Islet precursor cell (in vitro differentiated cells): ENCODE results near the gene RBM7.

Experiments
- DNase-seq: peaks from one replicate; pipeline ENCODE4 v3.0.0-alpha.2; 2018

RBM7 gene

DNA sequence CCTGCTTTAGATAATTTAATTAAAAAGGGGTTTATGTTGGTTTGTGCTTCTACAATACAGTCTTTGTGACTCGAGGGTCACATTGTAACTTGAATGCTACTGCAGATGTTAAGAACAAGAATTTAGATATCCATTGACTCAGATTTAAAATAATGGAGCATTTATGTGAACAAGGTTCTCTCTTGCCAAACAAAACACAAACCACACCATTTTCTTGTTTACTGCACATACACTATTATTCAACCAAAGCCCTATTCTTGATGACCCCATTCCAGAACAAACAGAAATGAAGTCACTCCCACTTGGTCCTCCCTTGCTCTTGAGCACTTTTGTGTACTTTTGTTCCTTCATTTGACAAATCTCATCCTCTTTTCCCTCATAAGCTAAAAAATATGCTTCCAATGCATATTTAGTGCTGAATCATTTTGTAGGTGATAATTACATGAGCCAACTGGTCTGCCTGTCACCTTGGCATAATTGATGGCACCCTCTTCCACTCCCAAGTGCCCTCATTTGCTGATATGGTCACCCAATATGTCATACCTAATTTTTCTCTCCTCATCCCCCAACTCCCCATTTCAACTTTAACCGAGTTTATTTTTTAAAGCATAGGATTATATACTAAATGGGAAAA is 3.0 kb upstream of the RBM7 start:
- DNase-seq = no peak

DNA sequence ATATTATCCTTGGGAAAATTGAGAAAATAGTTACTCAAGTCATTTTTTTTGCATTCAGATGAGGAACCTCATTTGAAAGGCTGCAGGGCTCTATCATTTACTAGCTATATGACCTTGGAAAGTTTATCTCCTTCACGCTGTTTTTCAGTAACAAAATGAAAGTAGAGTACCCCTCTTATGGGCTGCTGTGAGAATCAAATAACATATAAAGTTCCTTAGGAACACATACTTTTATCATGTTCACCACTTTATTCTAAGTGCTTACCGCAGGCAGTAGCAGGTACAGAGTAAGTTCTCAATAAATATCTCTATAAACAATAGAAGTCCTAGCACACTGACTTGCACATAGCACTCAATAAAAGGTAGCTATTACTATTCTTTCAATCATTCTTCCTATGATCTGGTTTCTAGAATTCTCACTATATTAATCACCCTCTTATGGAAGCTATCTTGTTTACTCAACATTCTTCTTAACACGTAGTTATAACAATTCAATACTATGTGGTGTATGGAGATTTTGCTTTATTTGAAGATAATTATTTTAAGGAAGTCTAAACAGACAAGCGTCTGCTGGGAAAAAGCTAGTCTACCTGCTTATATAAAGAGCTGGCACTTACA is 2.1 kb upstream of the RBM7 start:
- no peak for DNase-seq

DNA sequence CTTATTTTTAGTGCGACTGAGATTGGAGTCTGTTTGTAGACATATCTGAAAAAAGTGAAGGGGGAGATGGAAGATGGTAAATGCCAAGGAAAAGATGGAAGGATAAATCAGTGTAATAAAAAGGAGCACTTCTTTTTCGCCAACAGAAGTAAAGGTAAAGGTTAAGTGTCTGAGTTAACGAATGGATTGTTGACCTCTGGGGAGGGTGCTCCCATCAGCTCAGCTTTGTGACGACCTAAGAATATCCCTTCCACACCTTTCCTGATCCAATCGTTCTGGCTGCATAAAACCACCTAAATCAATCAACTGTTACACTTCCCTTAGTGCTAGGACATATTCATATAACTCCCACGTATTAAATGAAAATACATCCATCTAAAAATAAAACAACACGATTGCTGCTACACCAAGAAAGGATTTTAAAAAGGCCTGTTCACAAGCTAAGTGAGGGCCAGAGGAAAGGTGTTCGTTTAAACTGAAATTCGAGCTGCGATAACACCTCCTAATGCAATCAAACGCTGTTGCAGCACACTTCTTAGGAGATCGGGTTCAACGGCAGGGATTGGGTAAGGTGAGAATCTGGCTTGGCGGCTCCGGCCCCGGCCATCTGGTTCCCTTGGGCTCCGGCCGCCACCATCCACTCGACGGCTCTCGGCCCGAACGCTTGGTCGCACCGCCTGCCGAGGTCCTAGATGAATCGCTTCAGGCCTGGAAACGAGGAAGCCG is 813 bp upstream of the RBM7 start:
- DNase-seq = no peak

DNA sequence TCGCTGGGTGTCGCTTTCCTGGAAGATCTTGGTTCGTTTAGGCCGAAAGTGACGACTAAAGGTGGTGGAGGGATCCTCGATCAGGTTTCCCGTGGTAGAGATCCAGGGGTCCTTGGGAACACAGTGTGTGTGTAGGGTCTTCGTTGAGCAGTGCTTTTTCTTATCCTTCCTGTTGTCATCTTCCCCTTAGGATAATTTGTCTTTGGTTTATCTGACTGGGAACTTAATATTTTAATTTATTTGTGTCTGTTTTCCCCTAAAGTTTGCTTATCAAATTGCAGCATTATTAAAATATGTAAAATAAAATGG is 403 bp downstream of the RBM7 start:
- no peak for DNase-seq

DNA sequence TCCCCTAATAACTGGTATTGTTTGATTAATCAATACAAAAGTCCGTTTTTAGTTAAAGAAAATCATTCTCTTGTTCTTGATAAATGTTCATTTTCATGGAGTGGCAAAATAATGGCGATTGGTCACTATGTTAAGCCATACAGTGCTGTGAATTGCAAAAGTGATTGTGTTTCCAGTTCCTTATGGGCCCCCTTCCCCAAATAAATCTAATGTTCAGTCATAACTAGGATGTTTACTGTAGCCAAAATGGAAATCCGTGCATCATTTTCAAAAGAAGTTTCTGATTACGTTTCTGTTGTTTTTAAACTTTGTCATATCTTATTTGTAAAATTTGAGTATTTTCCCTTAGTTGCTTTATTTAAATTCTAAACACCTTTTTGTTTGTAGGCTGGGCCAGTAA is 845 bp downstream of the RBM7 start:
- DNase-seq = no peak

DNA sequence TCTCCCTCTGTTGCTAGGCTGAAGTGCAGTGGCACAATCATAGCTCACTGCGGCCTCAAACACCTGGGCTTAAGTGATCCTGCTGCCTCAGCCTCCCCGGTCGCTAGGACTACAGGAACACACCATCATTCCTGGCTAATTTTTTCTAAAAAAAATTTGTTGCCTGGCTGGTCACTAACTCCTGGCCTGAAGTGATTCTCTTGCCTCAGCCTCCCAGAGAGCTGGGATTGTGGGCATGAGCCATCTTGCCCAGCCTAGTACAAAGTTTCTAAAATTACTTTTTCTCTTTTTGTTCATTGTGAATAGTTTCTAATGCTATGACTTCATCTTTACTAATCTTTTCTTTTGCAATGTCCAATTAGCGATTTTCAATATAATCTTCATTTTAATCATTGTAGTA is 12.5 kb downstream of the RBM7 start:
- DNase-seq = no peak

DNA sequence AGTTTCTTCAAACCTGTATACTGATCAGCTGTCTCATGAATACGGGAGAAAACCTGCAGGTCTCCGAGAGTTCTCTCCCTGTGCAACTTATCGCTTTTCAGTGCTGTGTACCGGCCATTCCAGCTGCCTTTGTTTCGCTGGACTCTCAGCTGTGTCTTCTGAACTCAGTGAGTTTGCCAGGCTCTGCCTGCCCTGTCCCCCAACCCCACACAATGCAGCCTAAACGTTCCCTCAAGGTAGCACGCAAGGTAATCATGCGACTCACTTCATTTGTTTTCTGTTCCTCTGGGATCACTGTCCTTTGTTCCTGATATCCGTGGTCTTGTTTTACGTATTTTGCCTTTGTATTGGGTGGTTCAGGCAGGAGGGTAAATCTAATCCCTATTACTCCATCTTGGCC is 13.5 kb downstream of the RBM7 start:
- DNase-seq = no peak

DNA sequence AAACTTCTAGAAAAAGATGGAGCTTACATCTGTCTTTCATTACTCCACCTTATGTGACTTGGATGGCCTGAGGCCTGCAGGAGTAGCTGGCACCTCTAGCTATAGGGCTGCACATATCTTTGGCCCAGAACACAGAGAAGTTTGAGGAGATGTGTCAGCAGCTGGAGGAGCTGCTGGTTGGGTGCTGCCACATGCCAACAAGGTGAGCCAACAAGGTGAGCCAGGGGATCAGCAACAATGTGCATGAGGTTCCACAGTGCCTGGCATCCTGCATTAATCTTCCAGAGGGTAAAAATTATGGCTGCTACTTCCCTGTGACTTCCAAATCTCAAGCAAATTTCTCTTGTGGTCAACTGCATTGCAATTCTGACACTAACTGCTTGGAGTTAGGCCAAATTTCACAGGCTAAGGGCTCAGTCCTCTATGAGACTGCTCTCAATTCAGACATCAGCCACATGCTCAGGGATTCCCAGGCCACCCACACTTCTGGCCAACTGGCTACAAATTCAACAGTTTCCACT is 16.0 kb downstream of the RBM7 start:
- no peak for DNase-seq

DNA sequence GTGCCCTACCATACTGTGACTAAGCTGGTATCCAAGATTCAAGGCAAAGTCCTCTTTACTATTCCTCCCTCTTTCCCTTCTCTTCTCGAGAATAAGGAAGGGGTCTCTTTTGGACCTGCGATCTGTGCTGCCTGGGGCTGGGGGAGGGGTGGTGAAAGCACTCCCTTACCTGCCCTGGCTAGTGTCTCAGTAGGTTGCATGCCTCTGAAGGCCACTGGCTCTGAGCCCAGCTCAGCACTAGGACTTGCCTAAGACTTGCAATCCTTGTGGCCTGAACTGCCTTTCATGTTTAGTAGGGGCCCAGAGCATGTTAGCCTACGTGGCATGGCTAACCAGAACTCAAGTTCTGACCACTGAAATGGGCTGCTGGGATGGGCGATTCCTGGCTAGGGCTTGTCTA is 25.8 kb downstream of the RBM7 start:
- DNase-seq = no peak

DNA sequence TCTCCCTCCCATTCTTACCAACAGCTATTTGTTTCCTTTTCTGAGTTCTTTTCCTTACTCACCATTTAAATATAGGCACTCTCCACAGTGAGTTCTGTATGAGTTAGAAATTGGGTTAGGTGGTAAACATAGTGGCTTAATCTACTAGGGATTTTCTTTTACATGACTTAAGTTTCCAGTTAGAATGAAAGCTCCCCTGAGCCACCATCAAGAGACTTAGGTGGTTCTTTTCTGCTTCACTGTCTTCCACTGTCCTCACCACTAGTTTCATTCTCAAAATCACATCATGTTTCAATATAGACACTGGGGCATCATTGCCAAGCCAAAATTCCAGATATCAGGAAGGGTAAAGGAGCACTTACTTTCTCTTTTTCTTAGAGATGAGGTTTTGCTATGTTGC is 29.8 kb downstream of the RBM7 start:
- DNase-seq = no peak

DNA sequence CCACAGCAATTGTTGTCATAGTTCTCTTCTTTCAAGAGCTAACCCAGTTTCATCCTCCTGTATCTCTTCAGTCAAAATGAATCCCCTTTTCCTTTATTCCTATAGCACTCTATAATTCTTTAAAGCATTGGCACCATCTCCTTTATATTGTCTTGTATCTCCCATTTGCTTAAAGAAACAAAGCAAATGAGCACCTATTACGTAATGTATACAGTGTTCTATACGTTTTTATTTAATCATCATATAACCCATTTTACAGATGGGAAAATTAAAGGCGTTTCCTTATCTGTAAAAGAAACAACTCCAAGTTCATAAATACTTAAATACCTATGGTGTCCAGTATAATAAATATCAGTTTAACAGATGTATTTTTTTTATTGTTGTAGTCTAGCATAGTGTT is 32.4 kb downstream of the RBM7 start:
- DNase-seq = no peak

DNA sequence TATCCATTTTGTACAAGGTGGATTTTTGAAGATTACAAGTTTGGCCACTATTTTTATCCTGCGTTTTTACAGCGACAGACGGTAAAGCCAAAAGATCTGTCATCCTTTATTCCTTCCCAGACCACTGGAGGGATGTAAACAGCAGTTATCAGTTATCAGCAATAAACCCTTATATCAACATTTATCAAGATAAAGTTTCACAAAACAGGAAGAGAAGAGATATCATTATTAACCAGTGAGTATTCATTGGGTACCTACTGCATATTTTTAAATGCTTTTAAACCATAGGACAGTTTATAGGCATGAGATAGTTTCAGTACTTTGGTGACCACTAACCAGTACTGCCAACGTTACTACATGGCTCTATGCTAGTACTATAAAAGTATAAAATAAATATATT is 32.9 kb downstream of the RBM7 start:
- no peak for DNase-seq

DNA sequence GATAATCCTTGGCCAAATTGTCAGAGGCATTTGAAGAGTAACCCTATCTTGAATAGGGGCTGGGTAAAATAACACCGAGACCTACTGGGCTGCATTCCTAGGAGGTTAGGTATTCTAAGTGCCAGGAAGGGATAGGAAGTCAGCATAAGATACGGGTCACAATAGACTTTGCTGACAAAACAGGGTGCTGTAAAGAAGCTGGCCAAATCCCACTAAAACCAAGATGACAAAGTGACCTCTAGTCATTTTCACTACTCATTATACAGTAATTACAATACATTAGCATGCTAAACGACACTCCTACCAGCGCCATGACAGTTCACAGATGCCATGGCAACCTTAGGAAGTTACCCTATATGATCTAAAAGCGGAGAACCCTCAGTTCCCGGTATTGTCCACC is 37.8 kb downstream of the RBM7 start:
- DNase-seq = peak; percentile 67

DNA sequence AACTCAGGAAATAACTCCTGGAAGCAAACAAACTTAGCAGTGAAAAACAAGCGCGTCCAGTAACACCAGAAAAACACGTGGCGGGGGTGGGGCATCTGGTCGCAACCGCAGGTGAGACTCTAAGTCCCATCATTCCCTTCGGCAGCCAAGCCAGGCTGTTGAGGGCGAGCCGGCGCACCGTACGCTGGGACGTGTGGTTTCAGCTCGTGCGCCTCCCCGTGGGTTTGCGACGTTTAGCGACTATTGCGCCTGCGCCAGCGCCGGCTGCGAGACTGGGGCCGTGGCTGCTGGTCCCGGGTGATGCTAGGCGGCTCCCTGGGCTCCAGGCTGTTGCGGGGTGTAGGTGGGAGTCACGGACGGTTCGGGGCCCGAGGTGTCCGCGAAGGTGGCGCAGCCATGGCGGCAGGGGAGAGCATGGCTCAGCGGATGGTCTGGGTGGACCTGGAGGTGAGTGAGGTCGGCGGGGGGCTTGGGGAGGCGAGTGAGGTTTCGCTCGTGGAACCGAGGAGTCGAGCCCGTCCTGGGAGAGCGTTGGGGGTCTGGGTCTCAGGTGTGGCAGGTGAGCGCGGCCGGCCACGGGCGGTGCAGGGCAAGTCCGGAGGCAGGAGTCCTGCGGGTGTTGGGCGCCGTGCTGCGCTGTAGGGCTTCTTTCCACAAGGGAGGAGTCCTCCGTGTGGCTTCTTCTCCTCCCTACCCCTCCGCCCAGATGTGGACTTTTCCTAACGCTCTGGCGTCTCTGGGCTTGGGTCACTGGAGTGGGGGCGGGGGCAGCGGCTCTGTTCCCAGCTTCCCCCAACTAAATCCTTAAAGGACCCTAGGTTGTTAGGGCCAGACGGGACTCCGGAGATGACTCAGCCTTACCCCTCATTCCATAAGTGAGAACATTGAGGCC is 39.0 kb downstream of the RBM7 start, which contains the start of gene REXO2:
REXO2 (plus strand) TSS at position 239 of the 892 bp plus-strand sequence; CDS start at position 301, 62 bp downstream.
- peak; percentile 97 for DNase-seq

DNA sequence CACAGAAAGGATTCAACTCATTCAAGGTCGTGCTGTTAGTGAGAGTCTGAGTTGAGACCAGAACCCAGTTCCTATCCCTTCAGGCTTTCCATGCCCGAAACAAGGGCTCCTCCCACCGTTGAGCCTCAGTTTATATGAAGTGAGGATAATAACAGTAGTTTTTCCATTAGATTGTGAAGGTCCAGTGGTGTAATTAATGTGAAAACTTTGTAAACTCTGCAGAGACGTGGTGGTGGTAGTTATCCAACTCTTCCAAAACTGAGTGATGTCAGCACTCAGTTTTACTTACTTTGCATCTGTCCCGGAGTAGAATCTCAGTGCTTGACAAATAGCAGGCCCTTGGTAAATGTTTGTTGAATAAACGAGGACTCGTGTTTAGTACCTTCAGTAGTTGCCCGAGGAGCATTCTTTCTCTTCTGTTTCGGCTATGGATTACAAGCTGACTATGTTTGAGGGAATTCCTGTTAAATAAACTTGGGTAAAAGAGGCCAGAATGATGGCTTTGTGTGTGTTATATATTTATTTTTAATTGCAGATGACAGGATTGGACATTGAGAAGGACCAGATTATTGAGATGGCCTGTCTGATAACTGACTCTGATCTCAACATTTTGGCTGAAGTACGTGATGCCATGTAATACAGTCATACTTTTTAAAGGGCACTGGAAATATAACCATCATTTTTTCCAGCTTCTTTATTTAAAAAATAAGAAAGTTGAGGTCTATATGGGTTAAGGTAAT is 39.8 kb downstream of the RBM7 start:
- DNase-seq = no peak

DNA sequence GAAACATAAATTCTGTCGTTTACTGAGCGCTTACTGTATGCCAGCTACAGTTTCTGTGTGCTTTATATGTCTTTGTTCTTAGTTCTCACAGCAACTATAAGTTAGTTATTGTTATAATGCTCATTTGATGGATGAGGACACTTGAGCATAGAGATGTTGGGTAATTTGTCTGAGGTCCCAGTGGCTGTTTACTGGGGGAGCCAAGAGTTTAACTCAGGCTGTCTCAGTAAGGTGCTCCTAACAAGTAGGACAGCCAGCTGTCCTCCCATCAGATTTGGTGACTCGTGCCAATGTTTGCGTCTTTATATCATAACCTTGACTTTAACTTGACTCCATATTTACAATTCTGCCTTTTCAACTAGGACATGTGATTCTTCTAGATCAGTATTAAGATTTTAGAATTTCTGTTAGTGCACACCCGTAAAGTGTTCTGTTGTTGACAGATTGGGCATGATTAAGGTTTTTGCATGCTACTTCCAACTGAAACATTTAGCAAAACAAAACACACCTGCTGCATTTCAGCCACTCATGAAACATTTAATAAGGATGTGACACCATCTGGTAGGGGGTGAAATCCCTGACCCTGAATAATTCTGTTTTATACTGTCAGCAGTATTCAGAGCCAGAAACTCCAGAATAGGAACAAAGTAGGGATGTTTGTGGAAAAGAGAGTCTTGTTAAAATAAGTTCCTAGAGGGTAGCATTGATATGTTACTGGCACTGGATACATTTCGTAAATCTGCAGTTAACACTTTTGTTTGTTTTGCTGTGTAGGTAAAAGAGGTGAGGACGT is 40.7 kb downstream of the RBM7 start:
- no peak for DNase-seq

DNA sequence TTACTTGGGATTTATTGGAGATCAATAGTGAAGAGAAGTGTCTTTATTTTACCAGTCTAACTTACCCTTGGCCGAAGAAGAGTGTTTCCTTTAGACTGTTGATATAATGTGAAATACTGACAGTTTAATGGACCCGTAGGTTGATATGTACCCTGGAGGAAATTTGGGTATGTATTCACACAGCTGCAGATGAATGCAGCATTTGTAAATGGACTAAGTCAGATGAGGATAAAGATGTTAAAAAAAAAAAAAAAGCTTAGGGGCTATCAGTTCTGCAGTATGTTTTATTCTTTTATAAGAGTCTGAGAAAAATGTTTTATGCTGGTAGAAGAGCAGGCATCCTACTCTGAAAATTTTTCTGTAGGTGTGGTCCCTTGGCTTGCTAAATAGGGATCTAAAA is 41.5 kb downstream of the RBM7 start:
- no peak for DNase-seq

DNA sequence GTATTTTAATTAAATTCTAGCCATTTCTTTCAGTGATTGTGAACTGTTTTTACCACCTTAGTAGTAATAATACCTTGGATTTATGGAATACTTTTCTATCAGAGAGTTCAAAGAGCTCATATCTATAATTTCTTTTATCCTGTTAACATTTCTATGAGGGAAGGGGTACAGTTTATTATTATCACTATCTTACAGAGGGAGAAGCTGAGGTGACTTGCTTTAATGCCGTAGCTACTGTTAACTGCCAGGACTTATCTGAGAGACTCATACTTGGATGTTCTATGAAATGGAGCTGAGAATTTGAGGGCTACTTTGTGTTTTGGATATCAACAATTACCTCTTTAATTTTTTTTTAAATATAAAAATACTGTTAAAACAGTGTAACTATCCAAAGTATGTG is 42.1 kb downstream of the RBM7 start:
- no peak for DNase-seq

DNA sequence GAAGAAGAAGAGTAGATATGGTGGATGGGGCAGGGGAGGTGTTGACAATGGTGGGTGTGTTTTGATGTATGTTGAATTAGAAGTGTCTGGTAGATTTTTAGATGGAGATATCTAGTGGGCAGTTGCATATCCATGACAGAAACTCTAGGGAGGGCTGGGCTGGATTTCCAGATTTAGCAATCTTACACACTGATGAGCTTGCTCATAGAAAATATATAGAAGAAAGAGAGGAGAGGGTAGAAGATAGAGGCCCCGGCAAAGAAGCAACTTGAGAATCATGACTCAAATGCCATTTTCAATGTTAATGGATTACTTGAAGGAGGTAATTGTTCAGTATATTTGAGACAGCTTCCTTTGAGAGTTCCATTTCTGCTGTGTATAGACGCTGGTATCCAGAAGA is 47.0 kb downstream of the RBM7 start:
- DNase-seq = no peak

DNA sequence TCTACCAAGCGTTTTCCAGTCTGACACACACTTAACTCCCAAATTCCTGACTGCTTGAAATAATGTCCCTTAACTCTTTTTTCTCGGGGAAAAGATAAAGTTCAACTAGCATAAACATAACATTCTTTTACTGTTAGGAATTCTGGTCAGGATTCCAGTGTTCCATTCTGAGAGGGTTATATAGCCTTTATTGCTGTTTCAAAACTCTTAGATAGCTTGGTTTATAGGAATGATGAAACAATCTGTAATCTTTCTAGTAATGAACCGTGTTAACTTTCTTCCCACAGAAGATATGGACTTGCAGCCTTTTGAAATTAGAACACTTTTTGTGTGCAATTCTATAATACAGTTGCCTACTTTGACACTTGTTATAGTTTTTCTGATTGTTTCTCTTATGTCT is 47.4 kb downstream of the RBM7 start:
- no peak for DNase-seq

DNA sequence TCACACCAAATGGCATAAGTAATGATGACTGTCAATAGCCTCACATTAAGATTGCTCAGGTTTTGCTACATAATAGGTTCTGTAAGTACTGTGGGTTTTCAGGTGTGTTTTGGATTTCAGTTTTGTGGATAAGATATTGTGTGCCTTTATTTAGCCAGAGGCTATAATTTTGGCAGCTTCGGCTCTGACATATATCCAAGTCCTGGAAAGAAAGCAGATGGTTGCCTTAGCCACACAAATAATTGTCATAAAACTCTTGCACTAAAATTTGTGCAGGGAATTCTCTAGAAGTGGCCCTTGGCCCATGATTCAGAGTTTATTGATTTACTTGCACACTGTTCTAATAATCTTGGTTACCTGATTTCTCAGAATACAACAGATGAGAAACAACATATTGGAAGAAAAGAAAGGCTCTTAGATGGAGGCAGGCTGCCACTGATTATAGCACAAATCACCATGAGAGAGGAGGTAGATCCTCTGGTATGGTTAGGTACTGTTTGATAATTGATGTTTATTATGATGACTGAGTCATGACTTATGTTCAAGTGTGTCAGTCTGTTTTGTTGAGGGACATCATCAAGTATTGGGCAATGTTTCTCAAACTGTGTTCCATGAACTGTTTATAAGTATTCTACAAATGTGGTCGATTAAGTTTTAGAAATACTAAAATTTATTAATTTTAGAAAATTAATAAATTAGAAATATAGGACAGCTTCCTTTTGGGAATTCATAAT is 48.5 kb downstream of the RBM7 start:
- no peak for DNase-seq
